ENCODE results near the gene ESR1.
A peak's percentile ranks its signal among the peaks of the same experiment; 100 is the strongest.
"Not testable (repeated sequence)": the region's sequence is repeated elsewhere in the genome, so short reads cannot be mapped to it uniquely, and the experiment has no call there.

The ESR1 gene

GRCh38 chr6:151813858-151814257, 6.4 kb downstream of the ESR1 start:
- no peak for DNase-seq

- DNase-seq: no peak
Observed at GRCh38 chr6:151814614-151815013, 7.1 kb downstream of the ESR1 start.

- no peak for DNase-seq
Observed at GRCh38 chr6:151822252-151823111, 15.0 kb downstream of the ESR1 start.

- DNase-seq: no peak
Observed at GRCh38 chr6:151826517-151827142, 19.1 kb downstream of the ESR1 start.

GRCh38 chr6:151832710-151833109, 25.2 kb downstream of the ESR1 start:
- DNase-seq: no peak

- no peak for DNase-seq
Observed at GRCh38 chr6:151835396-151835795, 27.9 kb downstream of the ESR1 start.

- no peak for DNase-seq
Observed at GRCh38 chr6:151837223-151837622, 29.7 kb downstream of the ESR1 start.

GRCh38 chr6:151842816-151843215, 35.3 kb downstream of the ESR1 start:
- no peak for DNase-seq

GRCh38 chr6:151847064-151847463, 39.6 kb downstream of the ESR1 start:
- peak; percentile 10 for DNase-seq

- DNase-seq: no peak
Observed at GRCh38 chr6:151850479-151851003, 43.1 kb downstream of the ESR1 start.

- no peak for DNase-seq
Observed at GRCh38 chr6:151858294-151858693, 50.8 kb downstream of the ESR1 start.

GRCh38 chr6:151862461-151862860, 55.0 kb downstream of the ESR1 start:
- no peak for DNase-seq

- DNase-seq: not testable (repeated sequence)
Observed at GRCh38 chr6:151867361-151867869, 59.9 kb downstream of the ESR1 start.

- no peak for DNase-seq
Observed at GRCh38 chr6:151869345-151869744, 61.9 kb downstream of the ESR1 start.

- no peak for DNase-seq
Observed at GRCh38 chr6:151869787-151870186, 62.3 kb downstream of the ESR1 start.

- no peak for DNase-seq
Observed at GRCh38 chr6:151870375-151870774, 62.9 kb downstream of the ESR1 start.

GRCh38 chr6:151875524-151875923, 68.0 kb downstream of the ESR1 start:
- DNase-seq: no peak

- no peak for DNase-seq
Observed at GRCh38 chr6:151876122-151876521, 68.6 kb downstream of the ESR1 start.

- no peak for DNase-seq
Observed at GRCh38 chr6:151877458-151877857, 70.0 kb downstream of the ESR1 start.

GRCh38 chr6:151881231-151881630, 73.7 kb downstream of the ESR1 start:
- DNase-seq: no peak

- DNase-seq: no peak
Observed at GRCh38 chr6:151882206-151882605, 74.7 kb downstream of the ESR1 start.

- no peak for DNase-seq
Observed at GRCh38 chr6:151885234-151885633, 77.8 kb downstream of the ESR1 start.

GRCh38 chr6:151891524-151891923, 84.0 kb downstream of the ESR1 start:
- no peak for DNase-seq

GRCh38 chr6:151894426-151894825, 86.9 kb downstream of the ESR1 start:
- not testable (repeated sequence) for DNase-seq

Measured in fibroblast of skin of abdomen (primary cell).